GM12872 (cell line): ENCODE data around the gene SCLY.

ENCODE experiments used
- TF ChIP-seq, protein P1 (sequence below): IDR thresholded peaks from 3 replicates; pipeline ENCODE4 v1.5.1; 2011; ENCODE audit warnings: low read depth, mild to moderate bottlenecking, low read length, moderate library complexity; ENCODE audit not compliant: insufficient read depth

SCLY gene

DNA sequence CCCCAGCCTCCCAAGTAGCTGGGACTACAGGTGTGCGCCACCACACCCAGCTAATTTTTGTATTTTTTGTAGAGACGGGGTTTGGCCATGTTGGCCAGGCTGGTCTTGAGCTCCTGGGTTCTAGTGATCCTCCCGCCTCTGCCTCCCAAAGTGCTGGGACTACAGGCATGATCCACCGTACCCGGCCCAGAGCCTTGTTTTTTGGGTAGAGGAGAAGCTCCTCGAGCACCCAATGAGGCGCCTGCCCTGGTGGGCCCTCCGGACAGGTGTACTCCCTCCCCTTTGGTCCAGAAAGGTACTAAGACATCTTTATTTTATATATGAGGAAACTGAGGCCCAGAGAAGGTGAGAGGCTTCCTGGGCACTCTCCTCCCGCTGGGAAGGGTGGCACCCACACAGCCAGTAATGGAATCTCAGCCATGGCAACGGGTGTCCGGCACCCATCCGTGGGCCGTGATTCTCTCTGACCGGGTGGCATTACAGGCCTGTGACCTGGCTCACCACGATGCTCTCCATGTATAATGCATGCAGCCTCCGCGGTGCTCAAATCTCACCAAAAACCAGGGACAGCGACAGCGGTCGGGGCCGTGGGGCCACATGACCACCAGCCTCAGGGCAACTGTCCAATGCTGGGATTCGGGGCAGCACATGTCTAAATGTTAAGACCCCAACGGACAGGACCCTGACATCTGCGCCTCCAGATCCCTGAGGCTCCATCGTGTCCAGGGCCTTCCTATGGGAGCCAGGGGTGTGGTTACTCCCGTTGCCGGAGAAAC lies 60.9 kb downstream of the SCLY start:
- TF ChIP-seq, protein P1, sequence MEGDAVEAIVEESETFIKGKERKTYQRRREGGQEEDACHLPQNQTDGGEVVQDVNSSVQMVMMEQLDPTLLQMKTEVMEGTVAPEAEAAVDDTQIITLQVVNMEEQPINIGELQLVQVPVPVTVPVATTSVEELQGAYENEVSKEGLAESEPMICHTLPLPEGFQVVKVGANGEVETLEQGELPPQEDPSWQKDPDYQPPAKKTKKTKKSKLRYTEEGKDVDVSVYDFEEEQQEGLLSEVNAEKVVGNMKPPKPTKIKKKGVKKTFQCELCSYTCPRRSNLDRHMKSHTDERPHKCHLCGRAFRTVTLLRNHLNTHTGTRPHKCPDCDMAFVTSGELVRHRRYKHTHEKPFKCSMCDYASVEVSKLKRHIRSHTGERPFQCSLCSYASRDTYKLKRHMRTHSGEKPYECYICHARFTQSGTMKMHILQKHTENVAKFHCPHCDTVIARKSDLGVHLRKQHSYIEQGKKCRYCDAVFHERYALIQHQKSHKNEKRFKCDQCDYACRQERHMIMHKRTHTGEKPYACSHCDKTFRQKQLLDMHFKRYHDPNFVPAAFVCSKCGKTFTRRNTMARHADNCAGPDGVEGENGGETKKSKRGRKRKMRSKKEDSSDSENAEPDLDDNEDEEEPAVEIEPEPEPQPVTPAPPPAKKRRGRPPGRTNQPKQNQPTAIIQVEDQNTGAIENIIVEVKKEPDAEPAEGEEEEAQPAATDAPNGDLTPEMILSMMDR, result no peak

DNA sequence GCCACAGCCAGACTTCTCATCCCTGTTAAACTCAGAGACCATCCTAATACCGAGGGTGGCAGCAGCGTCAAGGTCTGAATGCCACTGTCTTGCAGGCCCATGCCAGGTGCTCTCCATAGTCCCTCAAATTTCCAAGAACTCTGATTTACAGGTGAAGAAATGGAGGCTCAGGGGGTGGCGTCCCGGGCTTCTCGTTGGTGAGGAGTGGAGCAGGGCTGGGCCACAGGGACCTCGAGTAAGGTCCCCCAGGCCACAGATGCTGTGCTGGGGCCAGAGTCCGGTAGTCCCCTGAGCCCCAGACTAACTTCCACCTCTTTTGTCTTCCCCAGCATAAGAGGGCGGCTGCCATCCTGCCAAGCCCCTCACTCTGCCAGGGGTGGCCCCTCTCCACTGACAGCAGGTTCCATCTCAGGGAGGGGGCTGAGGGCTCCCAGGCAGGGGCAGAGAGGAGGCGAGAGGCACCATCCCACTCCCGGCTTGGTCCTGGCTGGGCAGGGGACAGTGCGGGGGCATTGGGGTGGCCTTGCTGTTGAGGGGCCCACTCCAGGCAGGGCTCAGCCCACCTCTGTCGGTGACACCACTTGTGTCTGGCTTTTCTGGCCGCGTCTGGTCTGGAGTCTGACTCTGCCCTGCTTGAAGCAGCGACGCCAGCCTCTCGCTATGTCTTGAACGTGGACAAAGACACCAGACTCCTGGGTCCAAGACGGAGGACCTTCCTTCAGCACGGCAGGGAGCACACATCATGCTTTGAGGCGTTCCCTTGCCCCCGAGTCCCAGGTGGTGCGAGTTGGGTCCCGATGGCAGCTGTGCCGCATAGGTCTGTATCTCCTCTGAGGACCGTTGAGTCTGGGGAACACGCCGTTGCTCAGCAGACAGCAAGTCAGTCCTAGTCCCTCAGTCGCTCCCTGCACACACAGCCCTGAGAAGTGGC lies 61.8 kb downstream of the SCLY start:
- TF ChIP-seq, protein P1, result no peak

DNA sequence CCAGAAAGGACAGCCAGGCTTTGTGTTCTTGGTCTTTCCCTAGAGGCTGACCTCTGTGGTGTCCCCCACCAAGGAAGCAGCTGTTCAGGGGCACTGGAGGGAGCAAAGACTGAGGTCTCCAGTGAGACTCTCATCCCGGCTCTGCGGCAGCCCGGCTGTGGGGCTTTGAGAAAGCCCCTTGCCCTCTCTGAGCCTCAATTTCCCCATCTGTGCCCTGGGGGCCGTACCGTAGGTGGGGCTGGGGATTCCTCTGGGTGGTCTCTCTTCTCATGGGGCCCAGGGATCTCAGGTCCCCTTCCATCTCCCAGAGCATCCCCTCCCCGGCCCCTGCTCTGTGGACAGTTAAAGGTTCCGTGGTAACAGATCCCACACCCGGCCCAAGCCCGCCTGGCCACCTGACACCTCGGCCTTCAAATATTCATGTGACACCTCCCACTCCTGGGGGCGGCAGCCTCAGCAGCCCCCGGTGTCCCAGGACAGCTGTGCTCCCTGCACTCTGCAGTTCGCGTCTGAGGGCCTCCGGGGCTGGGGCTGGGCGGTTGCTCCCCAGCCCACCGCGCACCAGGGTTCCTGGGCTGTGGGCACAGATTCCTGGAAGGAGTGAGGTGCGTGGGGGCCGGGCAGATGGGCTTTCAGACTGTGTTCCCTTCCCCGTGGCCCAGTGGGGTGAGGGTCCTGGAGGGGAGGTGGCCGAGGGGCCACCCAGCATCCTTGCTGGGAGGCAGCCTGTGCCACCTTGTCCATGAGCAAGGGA lies 62.6 kb downstream of the SCLY start:
- TF ChIP-seq, protein P1, result no peak

DNA sequence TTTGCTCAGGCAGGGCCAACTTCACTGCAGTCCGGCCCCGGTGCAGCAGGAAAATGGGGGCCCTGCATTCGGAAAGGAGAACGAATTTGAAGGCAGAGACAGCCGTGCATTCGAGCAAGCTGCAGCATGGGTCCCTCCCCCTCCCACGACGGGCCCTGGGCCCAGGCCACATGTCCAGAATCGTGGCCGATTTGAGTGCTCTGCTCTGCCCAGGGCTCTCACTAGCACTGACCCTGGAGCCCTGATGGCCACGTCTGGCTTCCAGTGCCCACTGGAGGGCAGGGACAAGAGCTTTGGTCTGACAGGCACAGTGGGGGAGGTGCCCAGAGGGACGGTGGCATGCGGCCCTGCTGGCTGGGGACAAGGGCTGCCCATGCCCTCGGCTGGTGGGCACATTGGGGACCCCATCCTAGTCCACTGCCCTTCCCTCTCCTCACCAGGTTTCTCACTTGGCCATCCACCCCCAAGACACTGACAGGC lies 63.2 kb downstream of the SCLY start:
- TF ChIP-seq, protein P1, result no peak

DNA sequence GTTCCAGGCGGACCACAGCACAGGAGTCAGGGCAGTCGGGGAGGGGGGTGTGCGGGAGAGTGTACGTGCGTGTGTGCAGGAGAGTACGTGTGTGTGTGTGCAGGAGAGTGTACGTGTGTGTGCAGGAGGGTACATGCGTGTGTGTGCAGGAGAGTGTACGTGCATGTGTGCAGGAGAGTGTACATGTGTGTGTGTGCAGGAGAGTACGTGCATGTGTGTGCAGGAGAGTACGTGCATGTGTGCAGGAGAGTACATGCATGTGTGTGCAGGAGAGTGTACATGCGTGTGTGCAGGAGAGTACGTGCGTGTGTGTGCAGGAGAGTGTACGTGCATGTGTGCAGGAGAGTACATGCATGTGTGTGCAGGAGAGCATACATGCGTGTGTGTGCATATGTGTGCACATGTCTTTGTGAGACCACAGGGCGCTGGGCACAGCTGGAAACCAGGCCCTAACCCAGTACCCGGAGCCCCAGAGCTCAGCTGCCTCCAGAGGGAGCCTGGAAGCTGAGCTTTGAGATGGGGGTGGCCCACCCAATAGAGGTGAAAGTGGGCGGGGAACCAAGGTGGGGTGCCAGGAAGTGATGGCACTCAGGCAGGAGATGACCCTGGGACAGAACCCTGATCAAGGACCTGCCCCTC lies 63.8 kb downstream of the SCLY start:
- TF ChIP-seq, protein P1, result no peak

DNA sequence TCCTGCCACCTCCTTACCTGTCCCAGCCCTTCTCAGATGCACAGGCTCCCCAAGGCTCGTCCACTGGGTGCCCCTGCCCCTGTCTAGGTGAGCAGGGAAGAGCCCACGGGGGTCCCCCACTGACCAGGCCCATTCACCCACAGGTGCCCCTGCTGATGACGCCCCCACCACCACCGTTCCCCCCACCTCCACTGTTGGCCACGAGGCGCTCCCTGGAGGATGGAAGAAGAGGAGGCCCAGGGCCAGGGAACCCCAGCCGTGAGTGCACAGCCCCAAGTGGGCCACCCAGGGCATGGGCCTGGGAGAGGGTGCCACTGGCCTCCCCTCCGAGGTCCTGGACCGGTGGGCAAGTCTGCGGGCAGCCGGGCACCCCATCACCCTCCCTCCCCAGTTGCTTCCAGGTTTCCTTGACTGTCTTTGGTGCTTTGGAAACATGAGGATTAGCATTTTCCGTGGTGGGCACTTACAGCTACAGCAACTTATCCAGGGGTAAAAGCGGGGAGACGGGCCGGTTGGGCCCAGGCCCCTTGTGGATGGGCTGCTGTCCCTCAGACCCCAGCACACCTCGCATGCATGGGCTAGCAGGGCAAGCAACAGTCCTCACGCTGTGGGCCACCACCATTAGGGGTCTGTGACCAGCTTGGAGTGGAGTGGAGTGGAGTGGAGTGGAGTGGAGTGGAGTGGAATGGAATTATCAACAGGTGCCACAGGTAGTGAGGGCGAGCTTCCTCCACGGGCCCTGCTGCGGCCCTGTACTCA lies 64.5 kb downstream of the SCLY start:
- TF ChIP-seq, protein P1, result no peak
